Right renal pelvis (tissue), 4 donors: ENCODE measurements around the gene COBL. TPM values are rescaled to one million over a fixed set of nuclear protein-coding genes. Genes with fewer than 3 reads are reported as not detected.

Experiments used
- DNase-seq, 4 donors: peaks; one replicate each; pipeline ENCODE4 v3.0.0-alpha.2; 2013; ENCODE audit warnings: low read depth in 4 of 4, low spot score in 3 of 4, missing footprints in 1 of 4
- polyA plus RNA-seq, 4 donors: library from polyadenylated mRNA; unstranded; fragments of 120-200 nt; gene quantifications; one replicate each; pipeline ENCODE4 v1.2.1, GENCODE V29; 2013; ENCODE audit not compliant: insufficient read length in 4 of 4

The COBL gene
- polyA plus RNA-seq, 4 donors: 16.3 to 20.7 (median 17.1) TPM

- DNase-seq: no peak
These were observed 30.2 kb downstream of the COBL start for GRCh38 chr7:51286401-51286800.

GRCh38 chr7:51280156-51280555, 36.5 kb downstream of the COBL start:
- no peak for DNase-seq

- no peak for DNase-seq
These were observed 37.1 kb downstream of the COBL start for GRCh38 chr7:51279391-51280023.

GRCh38 chr7:51278797-51279196, 37.8 kb downstream of the COBL start:
- DNase-seq: no peak

- DNase-seq: no peak
These were observed 39.6 kb downstream of the COBL start for GRCh38 chr7:51276967-51277366.

- no peak for DNase-seq
These were observed 40.5 kb downstream of the COBL start for GRCh38 chr7:51276091-51276605.

GRCh38 chr7:51275532-51275931, 41.1 kb downstream of the COBL start:
- DNase-seq: no peak

GRCh38 chr7:51274955-51275354, 41.7 kb downstream of the COBL start:
- DNase-seq: no peak

- no peak for DNase-seq
These were observed 42.6 kb downstream of the COBL start for GRCh38 chr7:51274001-51274400.

GRCh38 chr7:51273360-51273759, 43.2 kb downstream of the COBL start:
- no peak for DNase-seq

- no peak for DNase-seq
These were observed 45.6 kb downstream of the COBL start for GRCh38 chr7:51270965-51271364.

- DNase-seq: no peak
These were observed 46.7 kb downstream of the COBL start for GRCh38 chr7:51269911-51270310.

- DNase-seq: no peak
These were observed 47.3 kb downstream of the COBL start for GRCh38 chr7:51269321-51269720.

- DNase-seq: no peak
These were observed 47.8 kb downstream of the COBL start for GRCh38 chr7:51268859-51269258.

- DNase-seq: no peak
These were observed 49.4 kb downstream of the COBL start for GRCh38 chr7:51267169-51267568.

- no peak for DNase-seq
These were observed 51.3 kb downstream of the COBL start for GRCh38 chr7:51265066-51265907.

GRCh38 chr7:51263631-51264484, 52.8 kb downstream of the COBL start:
- peak in 1 of 4 donors; percentile 8 for DNase-seq

- DNase-seq: no peak
These were observed 53.6 kb downstream of the COBL start for GRCh38 chr7:51262796-51263531.

GRCh38 chr7:51261950-51262795, 54.4 kb downstream of the COBL start:
- no peak for DNase-seq
